HG03575 (cell line): ENCODE results near the gene OR12D3.
"Not testable (repeated sequence)": the region's sequence is repeated elsewhere in the genome, so short reads cannot be mapped to it uniquely, and the experiment has no call there.

ENCODE experiments used
- ATAC-seq: cut with Tn5 transposase; IDR thresholded peaks from one replicate; pipeline ENCODE4 v1.9.1; 2021; ENCODE audit not compliant: unreplicated experiment, insufficient number of reproducible peaks, low FRiP score; ENCODE audit errors: extremely low read depth

The OR12D3 gene, protein sequence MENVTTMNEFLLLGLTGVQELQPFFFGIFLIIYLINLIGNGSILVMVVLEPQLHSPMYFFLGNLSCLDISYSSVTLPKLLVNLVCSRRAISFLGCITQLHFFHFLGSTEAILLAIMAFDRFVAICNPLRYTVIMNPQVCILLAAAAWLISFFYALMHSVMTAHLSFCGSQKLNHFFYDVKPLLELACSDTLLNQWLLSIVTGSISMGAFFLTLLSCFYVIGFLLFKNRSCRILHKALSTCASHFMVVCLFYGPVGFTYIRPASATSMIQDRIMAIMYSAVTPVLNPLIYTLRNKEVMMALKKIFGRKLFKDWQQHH

DNA sequence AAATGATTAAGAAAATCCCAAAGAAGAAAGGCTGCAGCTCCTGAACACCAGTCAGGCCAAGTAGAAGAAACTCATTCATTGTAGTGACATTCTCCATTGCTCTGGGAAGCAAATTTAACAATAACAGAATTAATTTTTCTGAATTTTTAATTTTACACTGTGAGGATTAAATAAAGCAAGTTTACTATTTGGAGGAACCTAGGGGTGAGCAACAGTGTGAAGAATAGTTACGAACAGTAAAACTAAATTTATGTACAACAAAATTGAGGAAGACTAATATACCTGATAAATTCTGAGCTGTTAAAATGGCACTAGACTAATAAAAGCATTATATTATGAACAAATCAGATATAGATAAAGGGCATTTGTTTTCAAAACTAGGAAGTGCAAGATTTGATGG is at the start of gene OR12D3:
TSS of gene OR12D3 (minus strand) at position 101 of the 400 bp plus-strand sequence. CDS start at position 97, 4 bp downstream.
- ATAC-seq: no peak

DNA sequence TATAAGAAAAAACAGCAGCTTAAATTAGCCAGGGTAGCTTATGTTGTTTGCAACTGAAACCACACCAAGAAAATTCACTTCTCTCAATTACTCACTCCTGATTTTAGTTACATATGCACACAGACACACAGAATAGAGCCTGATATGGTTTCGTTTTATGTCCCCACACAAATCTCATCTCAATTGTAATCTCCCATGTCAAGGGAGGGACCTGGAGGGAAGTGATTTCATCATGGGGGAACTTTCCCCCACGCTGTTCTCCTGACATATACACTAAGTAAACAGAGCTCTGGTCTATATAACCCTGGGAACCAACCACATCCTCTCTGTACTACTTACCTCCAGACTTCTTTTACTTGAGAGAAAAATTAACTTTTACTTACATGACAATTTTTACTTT is 49.5 kb upstream of the OR12D3 start:
- ATAC-seq: no peak

DNA sequence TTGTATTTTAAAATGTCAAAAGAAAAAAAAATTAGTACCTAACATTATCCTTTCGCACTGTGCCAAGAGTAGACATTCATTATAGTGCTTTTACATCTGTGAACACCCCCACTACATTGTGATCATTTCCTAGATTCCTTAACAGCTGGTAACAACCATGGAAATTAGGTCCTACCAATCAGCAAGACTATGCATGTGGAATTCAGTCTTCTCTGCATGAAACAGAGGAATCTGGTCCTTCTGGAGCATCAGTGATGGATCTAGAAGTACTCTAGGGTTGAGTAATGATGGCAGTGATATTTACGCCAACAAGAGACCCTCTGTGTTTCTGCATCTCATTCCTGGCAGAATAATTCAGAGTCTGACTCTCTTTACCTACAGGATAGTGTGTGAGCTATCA is 49.1 kb upstream of the OR12D3 start:
- no peak for ATAC-seq

DNA sequence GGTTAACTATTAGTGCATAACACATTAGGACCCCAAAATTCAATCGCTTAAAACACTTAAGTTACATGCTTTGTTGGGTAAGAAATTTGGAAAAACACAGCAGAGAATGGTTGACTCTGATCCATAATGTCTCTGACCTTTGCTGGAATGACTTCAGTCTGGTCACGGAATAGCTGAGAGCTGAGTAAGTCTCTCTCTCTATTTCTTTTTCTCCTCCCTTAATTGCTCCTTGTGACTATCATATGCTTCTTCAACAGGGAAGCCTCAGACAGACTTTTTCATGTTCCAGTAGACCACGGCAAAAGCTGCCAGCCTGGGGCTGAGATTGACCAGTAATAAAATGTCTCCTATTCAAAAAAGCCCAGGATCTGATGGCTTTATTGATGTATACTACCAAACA is 44.4 kb upstream of the OR12D3 start:
- no peak for ATAC-seq

DNA sequence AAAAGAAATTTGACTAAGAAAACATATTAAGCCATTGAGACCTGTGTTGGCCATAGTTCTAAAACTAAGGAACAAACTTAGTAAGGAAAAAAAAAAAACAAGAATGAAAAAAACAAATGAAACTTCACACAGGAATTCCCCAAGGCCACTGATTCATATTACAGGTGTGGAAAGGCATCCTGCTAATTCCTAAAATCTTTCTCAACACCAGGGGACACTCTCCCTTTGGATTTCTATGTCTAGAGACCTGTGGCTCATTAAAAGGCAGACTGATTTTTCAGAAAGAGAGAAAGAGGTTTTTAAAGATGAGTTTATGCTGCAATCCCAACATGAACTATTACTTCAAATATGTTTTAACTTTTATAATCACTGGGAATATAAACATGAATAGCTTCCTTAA is 39.5 kb upstream of the OR12D3 start, which contains the start of gene OR12D1:
TSS of gene OR12D1 (plus strand) at position 341 of the 400 bp plus-strand sequence.
- no peak for ATAC-seq

DNA sequence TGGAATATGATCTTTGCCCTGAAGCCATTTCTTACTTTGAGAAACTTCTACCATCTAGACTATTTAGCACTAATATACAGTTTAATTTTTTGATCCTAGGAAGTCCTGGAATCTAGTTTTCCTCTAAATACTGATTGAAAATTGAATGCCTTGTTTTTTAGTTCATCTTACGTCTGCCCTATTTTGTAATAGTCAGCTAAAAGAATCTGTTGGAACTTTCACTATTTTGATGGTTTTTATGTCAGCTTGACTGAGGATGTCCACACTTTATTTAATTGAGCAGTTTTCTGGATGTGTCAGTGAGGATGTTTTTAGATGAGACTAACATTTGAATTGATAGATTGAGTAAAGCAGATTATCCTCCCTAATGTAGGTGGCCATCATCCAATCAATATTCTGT is 28.7 kb upstream of the OR12D3 start:
- no peak for ATAC-seq

DNA sequence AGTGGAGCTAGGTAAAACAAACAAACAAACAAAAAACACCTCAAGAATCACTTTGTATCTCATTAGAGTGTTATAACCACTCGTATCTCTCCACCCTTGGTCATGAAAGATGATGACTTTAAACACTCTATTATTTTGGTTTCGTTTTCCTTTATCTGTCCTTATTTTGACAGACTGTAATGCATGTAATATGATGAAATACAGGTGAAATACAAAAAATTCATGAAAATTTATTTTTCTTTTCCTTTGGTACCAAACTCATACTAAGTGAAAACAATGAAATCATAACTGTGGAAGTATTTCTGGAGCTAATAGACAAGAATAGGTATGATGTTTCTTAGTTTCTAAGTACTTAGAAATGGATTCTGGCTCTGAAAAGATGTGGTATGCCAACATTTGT is 24.4 kb upstream of the OR12D3 start:
- no peak for ATAC-seq

DNA sequence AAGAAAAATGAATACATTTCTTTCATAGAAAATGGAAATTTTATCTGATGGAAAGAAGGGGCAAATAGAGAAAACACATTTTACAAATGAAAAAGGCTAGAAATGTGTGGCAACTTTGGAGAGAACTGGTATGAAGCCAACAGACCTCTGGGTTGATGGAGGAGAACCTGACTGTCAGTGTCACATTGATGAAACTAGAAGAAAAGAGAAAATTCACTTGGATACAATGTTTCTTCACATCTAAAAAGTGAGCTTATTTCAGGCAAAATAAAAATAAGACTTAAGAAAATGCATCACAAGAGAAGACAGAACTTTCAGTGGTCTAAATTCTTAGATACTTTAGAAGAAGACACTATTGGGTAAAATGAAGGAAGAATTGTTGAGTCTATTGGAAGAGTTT is 20.2 kb upstream of the OR12D3 start, which contains the start of gene OR12D2:
TSS of gene OR12D2 (plus strand) at position 301 of the 400 bp plus-strand sequence. CDS start 1,069 bp downstream, outside the sequence.
- ATAC-seq: no peak

DNA sequence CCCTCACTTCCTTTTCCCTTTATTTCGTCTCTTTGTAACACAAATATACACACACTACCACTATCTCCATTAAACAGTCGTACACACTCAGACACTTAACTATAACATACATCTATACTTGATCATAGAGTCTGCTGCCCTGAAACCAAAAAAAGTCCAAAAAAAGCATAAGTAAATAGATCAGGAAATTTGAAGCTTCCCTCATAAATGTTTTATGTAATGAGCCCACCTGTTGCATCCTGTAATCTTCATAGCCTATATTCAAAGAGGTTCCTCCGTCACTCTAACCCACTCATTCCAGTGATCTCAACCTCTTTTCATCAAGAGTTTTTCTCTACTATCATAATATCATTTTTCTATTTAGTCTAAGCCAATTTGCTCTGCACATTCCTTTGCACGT is 13.4 kb upstream of the OR12D3 start:
- no peak for ATAC-seq

DNA sequence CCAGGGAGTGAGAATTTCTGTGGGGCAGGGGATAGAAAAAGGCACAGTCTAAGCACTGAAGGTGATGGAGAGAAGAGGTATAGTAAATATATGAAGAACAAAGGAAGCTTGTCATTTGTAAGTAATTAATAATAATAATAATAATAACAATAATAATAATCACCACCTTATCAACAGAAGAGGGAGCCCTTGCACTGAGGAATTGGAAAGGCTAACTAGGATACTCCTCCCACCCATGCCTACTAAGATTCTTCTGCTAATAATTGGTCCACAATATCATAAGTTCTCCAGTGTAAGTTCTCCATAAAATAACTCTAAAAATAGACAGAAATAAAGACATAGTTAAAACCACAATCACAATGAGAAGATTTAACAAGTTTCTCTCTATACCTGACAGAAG is 912 bp upstream of the OR12D3 start:
- ATAC-seq: no peak

DNA sequence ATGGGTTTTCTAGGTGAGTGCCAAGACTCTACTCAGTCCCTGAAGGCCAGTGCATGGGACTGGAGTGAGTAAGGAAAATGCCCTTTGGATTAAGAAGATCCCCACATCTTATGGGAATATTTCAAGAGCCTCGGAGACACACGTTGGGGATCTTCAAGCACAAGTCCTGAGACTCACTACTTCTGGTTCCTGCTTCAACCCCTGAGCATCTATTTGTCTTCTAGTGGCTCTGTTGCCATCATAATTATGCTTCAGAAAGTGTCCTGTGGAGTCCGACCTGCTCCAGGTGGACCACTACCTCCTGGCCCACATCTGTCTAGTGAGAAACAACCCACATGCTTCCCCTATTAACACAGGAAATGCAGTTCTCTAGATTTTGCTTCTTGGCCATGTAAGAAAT is 6.3 kb downstream of the OR12D3 start, which contains the start of gene OR5V1:
TSS of gene OR5V1 (minus strand) at position 101 of the 400 bp plus-strand sequence. CDS start 12,670 bp downstream, outside the sequence.
- no peak for ATAC-seq

DNA sequence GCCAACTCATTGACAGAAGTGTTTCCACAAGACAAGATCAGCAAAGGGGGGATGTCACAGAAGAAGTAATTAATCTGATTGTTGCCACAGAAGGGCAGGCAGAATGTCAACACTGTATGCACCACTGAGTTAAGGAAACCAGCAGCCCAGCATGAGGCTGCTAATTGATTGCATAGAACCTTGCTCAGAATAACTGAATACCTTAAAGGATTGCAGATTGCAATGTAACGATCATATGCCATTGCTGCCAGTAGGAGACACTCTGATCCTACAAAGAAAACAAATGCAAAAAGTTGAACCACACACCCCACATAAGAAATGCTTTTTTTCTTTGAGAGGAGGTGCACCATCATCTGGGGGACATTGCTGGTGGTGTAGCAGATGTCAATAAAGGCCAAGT is 19.5 kb downstream of the OR12D3 start:
- ATAC-seq: no peak

DNA sequence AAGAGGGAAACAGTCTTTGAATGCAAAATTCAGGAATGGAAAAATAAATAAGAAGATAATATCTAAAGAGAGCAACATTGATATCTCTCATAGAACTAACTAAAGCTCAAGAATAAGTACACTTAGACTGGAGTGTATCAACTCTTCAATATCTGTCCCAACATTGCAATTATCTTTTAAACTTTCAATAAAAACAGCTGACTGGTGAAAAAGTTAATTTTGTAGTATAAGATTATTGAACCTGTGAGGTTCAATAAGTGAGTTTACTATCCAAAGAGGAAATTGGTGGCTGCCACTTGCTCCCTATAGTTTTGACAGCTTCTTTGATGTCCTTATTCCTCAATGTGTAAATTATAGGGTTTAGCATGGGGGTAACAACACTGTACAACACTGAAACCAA is 20.1 kb downstream of the OR12D3 start:
- no peak for ATAC-seq

DNA sequence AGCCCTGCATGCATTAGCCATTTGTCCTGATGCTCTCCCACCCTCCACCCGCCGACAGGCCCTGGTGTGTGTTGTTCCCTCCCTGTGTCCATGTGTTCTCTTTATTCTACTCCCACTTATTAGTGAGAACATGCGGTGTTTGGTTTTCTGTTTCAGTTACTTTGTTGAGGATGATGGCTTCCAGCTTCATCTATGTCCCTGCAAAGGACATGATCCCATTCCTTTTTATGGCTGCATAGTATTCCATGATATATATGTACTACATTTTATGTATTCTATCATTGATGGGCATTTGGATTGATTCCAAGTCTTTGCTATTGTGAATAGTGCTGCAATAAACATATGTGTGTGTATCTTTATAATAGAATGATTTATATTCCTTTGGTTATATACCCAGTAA is 25.7 kb downstream of the OR12D3 start:
- not testable (repeated sequence) for ATAC-seq

DNA sequence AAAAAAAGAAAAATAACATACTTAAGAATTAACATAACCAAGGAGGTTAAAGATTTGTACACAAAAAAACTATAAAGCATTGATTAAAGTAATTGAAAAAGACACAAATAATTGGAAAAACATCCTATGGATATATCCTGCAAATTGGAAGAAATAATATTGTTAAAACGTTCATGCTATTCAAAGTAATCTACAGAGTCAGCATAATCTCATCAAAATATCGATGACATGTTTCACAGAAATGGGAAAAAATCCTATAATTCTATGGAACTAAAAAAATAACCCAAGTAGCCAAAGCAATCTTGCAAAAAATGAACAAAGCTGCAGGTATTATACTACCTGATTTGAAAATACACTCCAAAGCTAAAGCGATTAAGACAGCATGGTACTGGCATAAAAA is 29.7 kb downstream of the OR12D3 start:
- no peak for ATAC-seq

DNA sequence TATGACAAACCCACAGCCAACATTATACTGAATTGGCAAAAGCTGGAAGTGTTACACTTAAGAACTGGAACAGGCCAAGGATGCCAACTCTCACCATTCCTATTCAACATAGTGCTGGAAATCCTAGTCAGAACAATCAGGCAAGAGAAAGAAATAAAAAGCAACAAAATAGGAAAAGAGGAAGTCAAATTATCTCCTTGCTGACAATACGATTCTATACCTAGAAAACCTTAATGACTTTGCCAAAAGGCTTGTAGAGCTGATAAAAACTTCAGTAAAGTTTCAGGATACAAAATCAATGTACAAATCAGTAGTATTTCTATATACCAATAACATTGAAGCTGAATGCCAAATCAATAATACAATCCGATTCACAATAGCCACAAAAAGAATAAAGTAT is 38.8 kb downstream of the OR12D3 start:
- no peak for ATAC-seq

DNA sequence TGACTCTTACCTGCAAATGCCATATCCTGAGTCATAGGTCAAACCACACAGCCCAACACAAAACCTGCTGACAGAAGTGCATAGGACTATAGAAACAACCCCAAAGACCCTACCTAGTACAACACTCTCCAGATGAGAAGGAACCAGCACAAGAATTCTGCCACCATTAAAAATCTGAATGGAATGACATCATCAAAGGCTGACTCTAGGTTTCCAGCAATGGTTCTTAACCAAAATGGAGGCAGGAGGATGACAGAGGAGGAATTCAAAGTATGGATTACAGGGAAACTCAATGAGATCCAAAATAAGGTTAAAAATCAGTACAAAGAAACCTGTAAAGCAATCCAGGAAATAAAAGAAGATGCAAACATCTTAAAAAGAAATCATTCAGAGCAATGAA is 42.4 kb downstream of the OR12D3 start:
- ATAC-seq: no peak

DNA sequence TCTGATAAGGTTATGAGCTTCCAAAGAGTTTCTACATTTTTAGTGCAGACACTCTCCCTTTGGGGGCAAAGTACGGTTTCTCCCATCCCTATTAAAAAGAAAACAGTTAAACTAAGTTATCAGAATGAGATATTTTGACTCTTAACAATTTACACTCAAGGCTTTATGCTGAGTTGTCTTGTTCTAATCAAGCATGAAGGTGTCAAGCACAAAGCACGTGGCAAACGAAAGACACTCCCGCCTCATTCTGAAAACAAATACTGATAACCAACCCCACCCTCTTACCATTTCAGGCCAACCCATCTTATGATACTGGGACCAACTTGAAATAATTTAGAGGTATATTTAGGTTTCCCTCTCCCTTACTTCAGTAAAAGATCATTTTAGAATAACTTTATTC is 49.3 kb downstream of the OR12D3 start:
- no peak for ATAC-seq
